ENCODE results near the gene LAMA3.
"Not testable (repeated sequence)": the region's sequence is repeated elsewhere in the genome, so short reads cannot be mapped to it uniquely, and the experiment has no call there.

LAMA3 gene

GRCh38 chr18:23737578-23737977 lies 48.3 kb downstream of the LAMA3 start:
- no peak for TF ChIP-seq CTCF (IDR thresholded peaks at IDR 0.05; ENCODE audit: low read depth, low read length, missing control alignments)
- no peak overlapping the region for H3K4me3 ChIP-seq (replicated peaks; ENCODE audit: low read depth, low read length)
- DNase-seq (ENCODE audit: extremely low read depth, low read depth): no peak

GRCh38 chr18:23738151-23738550 lies 48.9 kb downstream of the LAMA3 start:
- no peak overlapping the region for H3K4me3 ChIP-seq (replicated peaks; ENCODE audit: low read depth, low read length)
- no peak for DNase-seq (ENCODE audit: extremely low read depth, low read depth)
- TF ChIP-seq CTCF (IDR thresholded peaks at IDR 0.05; ENCODE audit: low read depth, low read length, missing control alignments): no peak

- H3K4me3 ChIP-seq (replicated peaks; ENCODE audit: low read depth, low read length): no peak overlapping the region
- no peak for DNase-seq (ENCODE audit: extremely low read depth, low read depth)
- no peak for TF ChIP-seq CTCF (IDR thresholded peaks at IDR 0.05; ENCODE audit: low read depth, low read length, missing control alignments)
Measured at GRCh38 chr18:23738575-23738974, 49.3 kb downstream of the LAMA3 start.

GRCh38 chr18:23740105-23740830 lies 51.0 kb downstream of the LAMA3 start:
- DNase-seq (ENCODE audit: extremely low read depth, low read depth): peak; percentile 56

GRCh38 chr18:23741967-23742366 lies 52.7 kb downstream of the LAMA3 start:
- H3K4me3 ChIP-seq (replicated peaks; ENCODE audit: low read depth, low read length); DNase-seq (ENCODE audit: extremely low read depth, low read depth): not testable (repeated sequence)

More at GRCh38 chr18:23740105-23740830, 51.0 kb downstream of the LAMA3 start:
- TF ChIP-seq CTCF (IDR thresholded peaks at IDR 0.05; ENCODE audit: low read depth, low read length, missing control alignments): no peak
- H3K4me3 ChIP-seq (replicated peaks; ENCODE audit: low read depth, low read length): no peak overlapping the region

- no peak for TF ChIP-seq CTCF (IDR thresholded peaks at IDR 0.05; ENCODE audit: low read depth, low read length, missing control alignments)
- H3K4me3 ChIP-seq (replicated peaks; ENCODE audit: low read depth, low read length): no peak overlapping the region
- DNase-seq (ENCODE audit: extremely low read depth, low read depth): no peak
Measured at GRCh38 chr18:23743733-23744333, 54.6 kb downstream of the LAMA3 start.

- TF ChIP-seq CTCF (IDR thresholded peaks at IDR 0.05; ENCODE audit: low read depth, low read length, missing control alignments): no peak
- no peak overlapping the region for H3K4me3 ChIP-seq (replicated peaks; ENCODE audit: low read depth, low read length)
- no peak for DNase-seq (ENCODE audit: extremely low read depth, low read depth)
Measured at GRCh38 chr18:23745366-23745765, 56.1 kb downstream of the LAMA3 start.
